ENCODE data around the gene MEOX2.

The MEOX2 gene

DNA sequence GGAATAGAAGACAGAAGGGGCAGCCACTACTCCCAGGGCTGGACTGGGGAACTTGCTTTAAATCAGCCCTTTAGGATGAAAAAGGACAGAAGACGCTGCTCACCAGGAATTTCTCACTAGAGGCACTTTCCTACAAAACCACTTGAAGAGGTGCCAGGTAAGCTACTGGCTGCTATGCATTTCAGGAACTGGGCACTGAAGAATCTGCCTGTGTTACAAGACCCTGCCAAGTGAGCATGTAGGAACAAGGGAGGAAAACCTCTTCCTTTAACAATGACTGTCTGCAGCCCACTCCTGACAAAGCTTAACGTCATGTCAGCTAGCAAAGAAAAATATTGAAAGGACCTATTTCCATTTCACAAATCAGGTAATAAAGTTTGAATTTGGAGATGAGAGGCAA is 118.8 kb downstream of the MEOX2 start:
- TF ChIP-seq, protein P1, sequence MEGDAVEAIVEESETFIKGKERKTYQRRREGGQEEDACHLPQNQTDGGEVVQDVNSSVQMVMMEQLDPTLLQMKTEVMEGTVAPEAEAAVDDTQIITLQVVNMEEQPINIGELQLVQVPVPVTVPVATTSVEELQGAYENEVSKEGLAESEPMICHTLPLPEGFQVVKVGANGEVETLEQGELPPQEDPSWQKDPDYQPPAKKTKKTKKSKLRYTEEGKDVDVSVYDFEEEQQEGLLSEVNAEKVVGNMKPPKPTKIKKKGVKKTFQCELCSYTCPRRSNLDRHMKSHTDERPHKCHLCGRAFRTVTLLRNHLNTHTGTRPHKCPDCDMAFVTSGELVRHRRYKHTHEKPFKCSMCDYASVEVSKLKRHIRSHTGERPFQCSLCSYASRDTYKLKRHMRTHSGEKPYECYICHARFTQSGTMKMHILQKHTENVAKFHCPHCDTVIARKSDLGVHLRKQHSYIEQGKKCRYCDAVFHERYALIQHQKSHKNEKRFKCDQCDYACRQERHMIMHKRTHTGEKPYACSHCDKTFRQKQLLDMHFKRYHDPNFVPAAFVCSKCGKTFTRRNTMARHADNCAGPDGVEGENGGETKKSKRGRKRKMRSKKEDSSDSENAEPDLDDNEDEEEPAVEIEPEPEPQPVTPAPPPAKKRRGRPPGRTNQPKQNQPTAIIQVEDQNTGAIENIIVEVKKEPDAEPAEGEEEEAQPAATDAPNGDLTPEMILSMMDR (IDR thresholded peaks at IDR 0.05; ENCODE audit: low read depth, low read length), result no peak
- no peak for DNase-seq (ENCODE audit: low read depth, low spot score)
- H3K4me3 ChIP-seq (ENCODE audit: low read depth, low read length), result no peak overlapping the region
- in situ Hi-C loops (cut with HindIII; ENCODE audit: low sequenced_read_pairs), result no loop called here

DNA sequence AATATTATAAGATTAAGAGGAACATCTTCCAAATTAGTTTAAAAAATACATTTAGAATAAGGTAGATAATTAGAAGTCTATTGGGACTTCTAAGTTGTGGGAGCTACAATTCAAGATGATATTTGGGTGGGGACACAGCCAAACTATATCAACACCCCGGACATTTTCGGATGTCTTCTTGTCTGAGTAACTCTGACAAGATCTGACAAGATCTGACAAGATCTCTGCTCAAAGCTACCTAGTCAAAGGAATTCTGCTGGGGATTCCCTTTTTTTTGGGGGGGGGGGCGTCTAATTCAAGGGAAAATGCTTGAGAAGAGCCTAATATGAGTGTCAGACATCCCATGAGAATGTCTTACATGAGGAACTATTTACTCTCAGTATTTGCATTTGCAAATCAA is 119.4 kb downstream of the MEOX2 start:
- in situ Hi-C loops (cut with HindIII; ENCODE audit: low sequenced_read_pairs), result no loop called here
- TF ChIP-seq, protein P1 (IDR thresholded peaks at IDR 0.05; ENCODE audit: low read depth, low read length), result no peak
- no peak for DNase-seq (ENCODE audit: low read depth, low spot score)
- H3K4me3 ChIP-seq (ENCODE audit: low read depth, low read length), result no peak overlapping the region

DNA sequence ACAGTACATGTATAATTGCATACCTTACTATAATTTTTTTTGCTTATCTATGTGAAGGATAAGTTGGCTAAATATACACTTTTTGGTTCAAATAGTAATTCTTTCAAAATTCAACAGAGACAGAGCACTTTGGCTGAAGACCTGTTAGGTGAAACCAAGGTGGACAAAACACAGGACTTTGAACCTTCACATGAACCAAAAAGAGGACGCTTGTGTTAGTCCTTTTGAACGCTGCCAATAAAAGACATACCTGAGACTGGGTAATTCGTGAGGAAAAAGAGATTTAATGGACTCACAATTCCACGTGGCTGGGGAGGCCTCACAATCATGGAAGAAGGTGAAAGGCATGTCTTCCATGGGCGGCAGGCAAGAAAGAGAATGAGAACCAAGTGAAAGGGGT is 120.0 kb downstream of the MEOX2 start:
- in situ Hi-C loops (cut with HindIII; ENCODE audit: low sequenced_read_pairs), result no loop called here
- H3K4me3 ChIP-seq (ENCODE audit: low read depth, low read length), result no peak overlapping the region
- no peak for DNase-seq (ENCODE audit: low read depth, low spot score)
- TF ChIP-seq, protein P1 (IDR thresholded peaks at IDR 0.05; ENCODE audit: low read depth, low read length), result no peak

DNA sequence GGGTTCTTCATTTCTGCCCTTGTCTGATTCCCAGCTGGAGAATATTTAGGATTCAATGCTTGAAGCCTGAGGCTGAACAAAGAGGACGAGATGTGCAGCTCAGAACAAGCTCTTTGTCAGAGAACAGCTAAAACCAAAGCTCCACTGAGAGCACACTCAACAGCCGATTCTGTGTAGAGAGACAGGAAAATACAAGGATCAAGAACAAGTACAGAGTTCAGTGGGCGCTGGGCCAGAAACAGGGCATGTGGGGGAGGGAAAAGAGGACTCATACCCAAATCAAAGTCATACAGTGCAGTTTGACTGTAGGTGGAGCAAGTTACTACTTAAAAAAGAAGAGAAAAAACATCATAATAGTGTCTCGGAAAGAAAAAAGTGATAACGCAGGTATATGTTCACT is 124.6 kb downstream of the MEOX2 start, which contains the start of gene AGMO:
Gene AGMO, minus strand, starts transcription at position 181 of the 400 bp plus-strand sequence.
- H3K4me3 ChIP-seq (ENCODE audit: low read depth, low read length), result no peak within 1 kb of the TSS
- in situ Hi-C loops (cut with HindIII; ENCODE audit: low sequenced_read_pairs), result no loop called here
- TF ChIP-seq, protein P1 (IDR thresholded peaks at IDR 0.05; ENCODE audit: low read depth, low read length), result no peak
- peak; percentile 41 for DNase-seq (ENCODE audit: low read depth, low spot score)
